MM.1S (cell line): ENCODE data around the gene ZNF438.

Experiments used
- DNase-seq: peaks from one replicate; pipeline ENCODE4 v3.0.0-alpha.2; 2015
- H2AFZ ChIP-seq: fragments of 300-600 bp; sonication (generic); 2 replicates; pipeline ENCODE4 v1.6.0; 2016; ENCODE audit warnings: antibody characterized with exemption, low read length
- H3F3A ChIP-seq: fragments of 300-600 bp; sonication (generic); 2 replicates; pipeline ENCODE4 v1.6.1; 2016; ENCODE audit warnings: mild to moderate bottlenecking, antibody characterized with exemption, low read length, moderate library complexity, mixed read lengths; ENCODE audit not compliant: insufficient read depth
- H3K27ac ChIP-seq: fragments of 300-600 bp; sonication (generic); 2 replicates; pipeline ENCODE4 v1.5.1; 2016; ENCODE audit warnings: mild to moderate bottlenecking, low read length
- H3K27me3 ChIP-seq: fragments of 300-600 bp; sonication (generic); replicated peaks from 2 replicates; pipeline ENCODE4 v1.6.0; 2016; ENCODE audit warnings: low read length; ENCODE audit not compliant: insufficient read depth
- H3K36me3 ChIP-seq: fragments of 300-600 bp; sonication (generic); replicated peaks from 2 replicates; pipeline ENCODE4 v1.6.1; 2016; ENCODE audit warnings: mild to moderate bottlenecking, low read length, mixed read lengths; ENCODE audit not compliant: insufficient read depth
- H3K4me1 ChIP-seq: fragments of 300-600 bp; sonication (generic); 2 replicates; pipeline ENCODE4 v1.6.1; 2016; ENCODE audit warnings: low read length, mixed read lengths
- H3K4me2 ChIP-seq: fragments of 300-600 bp; sonication (generic); 2 replicates; pipeline ENCODE4 v1.6.0; 2016; ENCODE audit warnings: low read depth, low read length
- H3K4me3 ChIP-seq: fragments of 300-600 bp; sonication (generic); 2 replicates; pipeline ENCODE4 v1.5.1; 2016; ENCODE audit warnings: low read length, mixed read lengths
- H3K79me2 ChIP-seq: fragments of 300-600 bp; sonication (generic); 2 replicates; pipeline ENCODE4 v1.6.1; 2016; ENCODE audit warnings: mixed run types, low read length, mixed read lengths
- H3K9ac ChIP-seq: fragments of 300-600 bp; sonication (generic); 2 replicates; pipeline ENCODE4 v1.6.1; 2016; ENCODE audit warnings: low read length, mixed read lengths
- H3K9me2 ChIP-seq: fragments of 300-600 bp; sonication (generic); replicated peaks from 2 replicates; pipeline ENCODE4 v1.6.1; 2016; ENCODE audit warnings: mild to moderate bottlenecking, low read length, mixed read lengths; ENCODE audit not compliant: insufficient read depth
- H3K9me3 ChIP-seq: fragments of 300-600 bp; sonication (generic); replicated peaks from 2 replicates; pipeline ENCODE4 v1.6.1; 2016; ENCODE audit warnings: mild to moderate bottlenecking, low read length, mixed read lengths; ENCODE audit not compliant: insufficient read depth
- H4K20me1 ChIP-seq: fragments of 300-600 bp; sonication (generic); 2 replicates; pipeline ENCODE4 v1.6.1; 2016; ENCODE audit warnings: mild to moderate bottlenecking, low read length, moderate library complexity, mixed read lengths; ENCODE audit not compliant: insufficient read depth
- EZH2 ChIP-seq: fragments of 300-600 bp; sonication (generic); optimal IDR thresholded peaks from 2 replicates; pipeline ENCODE3; 2017; ENCODE audit warnings: low read depth, mild to moderate bottlenecking, antibody characterized with exemption, low read length, mixed read lengths
- EZH2phosphoT487 ChIP-seq: fragments of 300-600 bp; sonication (generic); IDR thresholded peaks from 2 replicates; pipeline ENCODE4 v1.6.1; 2018; ENCODE audit warnings: antibody characterized with exemption, low read length
- TF ChIP-seq, protein P1 (sequence below): fragments of 300-600 bp; sonication (generic); IDR thresholded peaks from 2 replicates; pipeline ENCODE4 v1.5.1; 2016; ENCODE audit warnings: antibody characterized with exemption, low read length, mixed read lengths

Gene ZNF438

GRCh38 chr10:30898964-30899363 lies 132.7 kb downstream of the ZNF438 start:
- Histone ChIP-seq H4K20me1 (no peaks in the 10 kb centered on the region), H3K9me3 (no peaks in the 10 kb centered on the region), H3K9me2 (no peaks in the 10 kb centered on the region), H3K79me2 (no peaks in the 10 kb centered on the region), H3K4me1 (peaks cover 10% of the 10 kb centered on the region), H3K27me3 (no peaks in the 10 kb centered on the region), H3K4me3 (no peak overlapping the region), H3F3A (no peaks in the 10 kb centered on the region), H3K36me3 (no peaks in the 10 kb centered on the region), H3K4me2 (no peak overlapping the region), H3K9ac (no peak overlapping the region), H3K27ac (no peak overlapping the region), H2AFZ (no peak overlapping the region)
- no peak for DNase-seq
- TF ChIP-seq, protein P1, sequence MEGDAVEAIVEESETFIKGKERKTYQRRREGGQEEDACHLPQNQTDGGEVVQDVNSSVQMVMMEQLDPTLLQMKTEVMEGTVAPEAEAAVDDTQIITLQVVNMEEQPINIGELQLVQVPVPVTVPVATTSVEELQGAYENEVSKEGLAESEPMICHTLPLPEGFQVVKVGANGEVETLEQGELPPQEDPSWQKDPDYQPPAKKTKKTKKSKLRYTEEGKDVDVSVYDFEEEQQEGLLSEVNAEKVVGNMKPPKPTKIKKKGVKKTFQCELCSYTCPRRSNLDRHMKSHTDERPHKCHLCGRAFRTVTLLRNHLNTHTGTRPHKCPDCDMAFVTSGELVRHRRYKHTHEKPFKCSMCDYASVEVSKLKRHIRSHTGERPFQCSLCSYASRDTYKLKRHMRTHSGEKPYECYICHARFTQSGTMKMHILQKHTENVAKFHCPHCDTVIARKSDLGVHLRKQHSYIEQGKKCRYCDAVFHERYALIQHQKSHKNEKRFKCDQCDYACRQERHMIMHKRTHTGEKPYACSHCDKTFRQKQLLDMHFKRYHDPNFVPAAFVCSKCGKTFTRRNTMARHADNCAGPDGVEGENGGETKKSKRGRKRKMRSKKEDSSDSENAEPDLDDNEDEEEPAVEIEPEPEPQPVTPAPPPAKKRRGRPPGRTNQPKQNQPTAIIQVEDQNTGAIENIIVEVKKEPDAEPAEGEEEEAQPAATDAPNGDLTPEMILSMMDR, result no peak
- TF ChIP-seq EZH2 (no peak), EZH2phosphoT487 (no peak)

GRCh38 chr10:30897547-30897946 lies 134.1 kb downstream of the ZNF438 start:
- DNase-seq, result peak; percentile 10

DNA sequence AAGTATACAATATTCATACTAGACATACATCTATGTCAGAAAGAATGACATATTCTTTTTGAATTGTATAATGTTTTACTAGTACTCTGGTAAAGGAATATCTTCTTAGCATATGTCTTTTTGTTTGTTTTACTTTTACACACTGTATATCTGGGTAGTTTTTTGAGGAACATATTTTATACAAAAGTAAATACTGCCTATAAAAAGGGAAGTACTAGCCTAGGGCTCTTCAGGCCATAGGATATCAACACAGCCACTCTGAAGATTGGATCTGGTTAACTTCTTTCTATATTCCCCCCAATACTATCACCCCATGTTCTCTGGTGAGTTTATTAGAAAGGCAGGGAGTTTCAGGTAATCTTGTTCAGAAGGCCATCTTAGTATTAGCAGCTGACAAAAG lies 134.6 kb downstream of the ZNF438 start:
- Histone ChIP-seq H3K9me2 (no peaks in the 10 kb centered on the region), H3K9ac (no peak overlapping the region), H3K9me3 (no peaks in the 10 kb centered on the region), H3K4me3 (no peak overlapping the region), H3K4me1 (peaks cover 21% of the 10 kb centered on the region), H3K79me2 (no peaks in the 10 kb centered on the region), H3F3A (no peaks in the 10 kb centered on the region), H4K20me1 (no peaks in the 10 kb centered on the region), H3K36me3 (no peaks in the 10 kb centered on the region), H2AFZ (no peak overlapping the region), H3K27me3 (no peaks in the 10 kb centered on the region), H3K4me2 (no peak overlapping the region), H3K27ac (no peak overlapping the region)
- TF ChIP-seq EZH2phosphoT487 (no peak), EZH2 (no peak)
- TF ChIP-seq, protein P1, result no peak
- DNase-seq, result no peak

More at GRCh38 chr10:30897547-30897946, 134.1 kb downstream of the ZNF438 start:
- H3K9me3 ChIP-seq, result no peaks in the 10 kb centered on the region
- TF ChIP-seq EZH2phosphoT487, result no peak
- TF ChIP-seq EZH2, result no peak
- TF ChIP-seq, protein P1, result no peak
- no peak overlapping the region for H3K27ac ChIP-seq
- H3K27me3 ChIP-seq, result no peaks in the 10 kb centered on the region
- no peak overlapping the region for H2AFZ ChIP-seq
- no peaks in the 10 kb centered on the region for H4K20me1 ChIP-seq
- no peaks in the 10 kb centered on the region for H3F3A ChIP-seq
- no peaks in the 10 kb centered on the region for H3K9me2 ChIP-seq
- H3K79me2 ChIP-seq, result no peaks in the 10 kb centered on the region
- H3K4me1 ChIP-seq, result peaks cover 21% of the 10 kb centered on the region
- H3K9ac ChIP-seq, result no peak overlapping the region
- no peak overlapping the region for H3K4me3 ChIP-seq
- H3K36me3 ChIP-seq, result no peaks in the 10 kb centered on the region
- no peak overlapping the region for H3K4me2 ChIP-seq
